Astrocyte (in vitro differentiated cells and primary cell): Measurements from ENCODE around the gene PPIL6. TPM values are rescaled to one million over a fixed set of nuclear protein-coding genes. Genes with fewer than 3 reads are reported as not detected.

Experiments
- DNase-seq: peaks from one replicate; pipeline ENCODE4 v3.0.0-alpha.2; 2010; ENCODE audit warnings: low read depth
- FAIRE-seq: peaks from 2 replicates; lab custom pipeline; 2011; peaks lifted over from hg19 to GRCh38; lab: Jason Lieb, UNC
- H2AFZ ChIP-seq: 2 replicates; pipeline ENCODE4 v1.6.0; 2012; ENCODE audit warnings: low read depth, low read length, inconsistent platforms
- H3K27ac ChIP-seq: 2 replicates; pipeline ENCODE4 v1.5.1; 2011; ENCODE audit warnings: low read depth, low read length, inconsistent platforms
- H3K27me3 ChIP-seq: 2 replicates; pipeline ENCODE4 v1.6.0; 2011; ENCODE audit warnings: low read length, inconsistent platforms; ENCODE audit not compliant: insufficient read depth
- H3K36me3 ChIP-seq: 2 replicates; pipeline ENCODE4 v1.5.1; 2011; ENCODE audit warnings: low read length, inconsistent platforms; ENCODE audit not compliant: insufficient read depth
- H3K4me1 ChIP-seq: 2 replicates; pipeline ENCODE4 v1.5.1; 2011; ENCODE audit warnings: low read length, inconsistent platforms; ENCODE audit not compliant: insufficient read depth
- H3K4me2 ChIP-seq: 2 replicates; pipeline ENCODE4 v1.6.0; 2012; ENCODE audit warnings: low read length, inconsistent platforms
- H3K4me3 ChIP-seq: 2 replicates; pipeline ENCODE4 v1.5.1; 2011; ENCODE audit warnings: low read depth, mild to moderate bottlenecking, low read length, inconsistent platforms; ENCODE audit not compliant: insufficient read depth
- H3K79me2 ChIP-seq: 2 replicates; pipeline ENCODE4 v1.6.0; 2012; ENCODE audit warnings: mild to moderate bottlenecking, low read length, inconsistent platforms; ENCODE audit not compliant: insufficient read depth
- H3K9ac ChIP-seq: 2 replicates; pipeline ENCODE4 v1.6.0; 2012; ENCODE audit warnings: mild to moderate bottlenecking, low read length, inconsistent platforms
- H3K9me3 ChIP-seq: 2 replicates; pipeline ENCODE4 v1.5.1; 2012; ENCODE audit warnings: low read depth, mild to moderate bottlenecking, low read length, inconsistent platforms; ENCODE audit not compliant: insufficient read depth
- H4K20me1 ChIP-seq: 2 replicates; pipeline ENCODE4 v1.6.0; 2012; ENCODE audit warnings: low read length, inconsistent platforms; ENCODE audit not compliant: insufficient read depth
- H3K27ac Mint-ChIP-seq: one replicate; pipeline ENCODE4 v1.8.0; 2021; ENCODE audit warnings: mild to moderate bottlenecking, mixed read lengths; ENCODE audit not compliant: unreplicated experiment
- H3K27me3 Mint-ChIP-seq: one replicate; pipeline ENCODE4 v1.8.0; 2021; ENCODE audit warnings: low read depth, mixed read lengths; ENCODE audit not compliant: unreplicated experiment
- H3K36me3 Mint-ChIP-seq: one replicate; pipeline ENCODE4 v1.8.0; 2021; ENCODE audit warnings: low read depth, mixed read lengths; ENCODE audit not compliant: unreplicated experiment
- H3K4me1 Mint-ChIP-seq: one replicate; pipeline ENCODE4 v1.8.0; 2021; ENCODE audit warnings: low read depth, mixed read lengths; ENCODE audit not compliant: unreplicated experiment
- H3K4me3 Mint-ChIP-seq: one replicate; pipeline ENCODE4 v1.8.0; 2021; ENCODE audit warnings: mild to moderate bottlenecking, moderate library complexity, mixed read lengths; ENCODE audit not compliant: unreplicated experiment
- H3K9me3 Mint-ChIP-seq: one replicate; pipeline ENCODE4 v1.8.0; 2021; ENCODE audit warnings: mild to moderate bottlenecking, mixed read lengths; ENCODE audit not compliant: unreplicated experiment
- CTCF ChIP-seq: IDR thresholded peaks from 2 replicates; pipeline ENCODE4 v1.5.1; 2011; ENCODE audit warnings: low read depth, mild to moderate bottlenecking, inconsistent platforms, low read length, moderate library complexity; ENCODE audit not compliant: insufficient read depth
- EZH2 ChIP-seq: IDR thresholded peaks from 2 replicates; pipeline ENCODE4 v1.6.1; 2012; ENCODE audit warnings: mild to moderate bottlenecking, low read length, inconsistent platforms; ENCODE audit not compliant: insufficient read depth
- total RNA-seq: library from RNA; stranded (reverse); gene quantifications from 2 replicates; pipeline ENCODE4 v1.2.1, GENCODE V29; 2021

Gene PPIL6
- total RNA-seq, 1 donor from 2014 or later, result 1.7 TPM

GRCh38 chr6:109474995-109475394 lies 34.6 kb upstream of the PPIL6 start:
- peaks cover 36% of the 10 kb centered on the region for H3K36me3 ChIP-seq
- peaks cover 39% of the 10 kb centered on the region for H4K20me1 ChIP-seq
- no peaks in the 10 kb centered on the region for H3K9me3 Mint-ChIP-seq
- no peak overlapping the region for H3K4me2 ChIP-seq
- peaks cover 7% of the 10 kb centered on the region for H3K4me1 ChIP-seq
- H3K36me3 Mint-ChIP-seq, result peaks cover 16% of the 10 kb centered on the region
- no peak overlapping the region for H3K9ac ChIP-seq
- H3K9me3 ChIP-seq, result no peaks in the 10 kb centered on the region
- DNase-seq (no peak), FAIRE-seq (no peak)
- no peak overlapping the region for H2AFZ ChIP-seq
- H3K27me3 ChIP-seq, result no peaks in the 10 kb centered on the region
- no peak overlapping the region for H3K27ac ChIP-seq
- TF ChIP-seq EZH2, result no peak
- TF ChIP-seq CTCF, result no peak
- peaks cover 18% of the 10 kb centered on the region for H3K4me1 Mint-ChIP-seq
- no peak overlapping the region for H3K4me3 Mint-ChIP-seq
- H3K4me3 ChIP-seq, result no peak overlapping the region
- H3K27ac Mint-ChIP-seq, result no peak overlapping the region
- peaks cover 39% of the 10 kb centered on the region for H3K79me2 ChIP-seq
- no peaks in the 10 kb centered on the region for H3K27me3 Mint-ChIP-seq

GRCh38 chr6:109473120-109473519 lies 32.7 kb upstream of the PPIL6 start:
- H3K4me2 ChIP-seq, result no peak overlapping the region
- peaks cover 31% of the 10 kb centered on the region for H4K20me1 ChIP-seq
- no peaks in the 10 kb centered on the region for H3K9me3 Mint-ChIP-seq
- peaks cover 39% of the 10 kb centered on the region for H3K36me3 ChIP-seq
- DNase-seq (no peak), FAIRE-seq (no peak)
- H3K4me3 Mint-ChIP-seq, result no peak overlapping the region
- no peaks in the 10 kb centered on the region for H3K27me3 ChIP-seq
- no peaks in the 10 kb centered on the region for H3K9me3 ChIP-seq
- H3K4me3 ChIP-seq, result no peak overlapping the region
- peaks cover 6% of the 10 kb centered on the region for H3K4me1 Mint-ChIP-seq
- peaks cover 23% of the 10 kb centered on the region for H3K79me2 ChIP-seq
- H3K27ac Mint-ChIP-seq, result no peak overlapping the region
- peaks cover 19% of the 10 kb centered on the region for H3K36me3 Mint-ChIP-seq
- H3K27ac ChIP-seq, result no peak overlapping the region
- H3K27me3 Mint-ChIP-seq, result no peaks in the 10 kb centered on the region
- H3K9ac ChIP-seq, result no peak overlapping the region
- H2AFZ ChIP-seq, result no peak overlapping the region
- TF ChIP-seq EZH2 (no peak), CTCF (no peak)
- no peaks in the 10 kb centered on the region for H3K4me1 ChIP-seq

GRCh38 chr6:109472132-109472995 lies 31.9 kb upstream of the PPIL6 start:
- TF ChIP-seq CTCF, result no peak
- no peak for TF ChIP-seq EZH2
- no peaks in the 10 kb centered on the region for H3K27me3 ChIP-seq
- no peaks in the 10 kb centered on the region for H3K9me3 ChIP-seq
- peaks cover 35% of the 10 kb centered on the region for H3K36me3 ChIP-seq
- no peak overlapping the region for H3K27ac ChIP-seq
- peaks cover 18% of the 10 kb centered on the region for H3K36me3 Mint-ChIP-seq
- H3K4me2 ChIP-seq, result no peak overlapping the region
- no peak overlapping the region for H3K4me3 ChIP-seq
- no peaks in the 10 kb centered on the region for H3K4me1 ChIP-seq
- no peaks in the 10 kb centered on the region for H3K27me3 Mint-ChIP-seq
- H3K4me1 Mint-ChIP-seq, result no peaks in the 10 kb centered on the region
- H3K4me3 Mint-ChIP-seq, result no peak overlapping the region
- H2AFZ ChIP-seq, result no peak overlapping the region
- H3K79me2 ChIP-seq, result peaks cover 15% of the 10 kb centered on the region
- FAIRE-seq, result no peak
- peaks cover 28% of the 10 kb centered on the region for H4K20me1 ChIP-seq
- no peak for DNase-seq
- no peak overlapping the region for H3K9ac ChIP-seq
- no peaks in the 10 kb centered on the region for H3K9me3 Mint-ChIP-seq
- H3K27ac Mint-ChIP-seq, result no peak overlapping the region
